ENCODE results near the gene ZFPM1. TPM values are rescaled to one million over a fixed set of nuclear protein-coding genes. Genes with fewer than 3 reads are reported as not detected.

ZFPM1 gene
- total and polyA plus RNA-seq, 4 donors: 0.19 to 12.8 (median 5.3) TPM

GRCh38 chr16:88432174-88432573 lies 20.9 kb upstream of the ZFPM1 start:
- Histone ChIP-seq H3K4me1 (ENCODE audit: control insufficient read depth in 4 of 4, insufficient read depth in 4 of 4, low read length in 3 of 4) (peaks cover 0 to 3% (median under 1%) of the 10 kb centered on the region in 4 donors), H3K27me3 (ENCODE audit: control insufficient read depth in 4 of 4, insufficient read depth in 4 of 4, low read length in 3 of 4) (peaks cover 0 to 9% (median 0%) of the 10 kb centered on the region in 4 donors), H3K9me3 (ENCODE audit: control insufficient read depth in 4 of 4, low read length in 3 of 4) (no peaks in the 10 kb centered on the region), H3K36me3 (ENCODE audit: control insufficient read depth in 4 of 4, insufficient read depth in 3 of 4, low read depth in 1 of 4, low read length in 3 of 4) (no peaks in the 10 kb centered on the region), H3K4me3 (ENCODE audit: low read depth in 1 of 3, low read length in 3 of 3) (no peak overlapping the region), H3K9ac (ENCODE audit: low read depth in 1 of 2, low read length in 2 of 2) (no peak overlapping the region), H3K27ac (ENCODE audit: low read depth in 1 of 2, low read length in 2 of 2) (no peak overlapping the region)
- WGBS: 89% methylated on average over 22 of the region's 22 CpGs
- TF ChIP-seq RXRA (IDR thresholded peaks at IDR 0.05) (no peak), FOXA2 (IDR thresholded peaks at IDR 0.05) (no peak), HNF4A (conservative IDR thresholded peaks at IDR 0.05) (no peak), EGR1 (IDR thresholded peaks at IDR 0.05; ENCODE audit: low read depth in 2 of 2) (no peak), YY1 (IDR thresholded peaks at IDR 0.05) (no peak), HNF4G (IDR thresholded peaks at IDR 0.05) (no peak), FOXA1 (IDR thresholded peaks at IDR 0.05) (no peak), ZBTB33 (IDR thresholded peaks at IDR 0.05) (no peak), RAD21 (IDR thresholded peaks at IDR 0.05) (no peak), NR2F2 (IDR thresholded peaks at IDR 0.05) (no peak), TAF1 (conservative IDR thresholded peaks at IDR 0.05) (no peak), JUND (IDR thresholded peaks at IDR 0.05) (no peak), GABPA (IDR thresholded peaks at IDR 0.05 in 1 of 2, conservative IDR thresholded peaks at IDR 0.05 in 1 of 2) (no peak), SP1 (IDR thresholded peaks at IDR 0.05) (no peak)
- TF ChIP-seq, protein P1, sequence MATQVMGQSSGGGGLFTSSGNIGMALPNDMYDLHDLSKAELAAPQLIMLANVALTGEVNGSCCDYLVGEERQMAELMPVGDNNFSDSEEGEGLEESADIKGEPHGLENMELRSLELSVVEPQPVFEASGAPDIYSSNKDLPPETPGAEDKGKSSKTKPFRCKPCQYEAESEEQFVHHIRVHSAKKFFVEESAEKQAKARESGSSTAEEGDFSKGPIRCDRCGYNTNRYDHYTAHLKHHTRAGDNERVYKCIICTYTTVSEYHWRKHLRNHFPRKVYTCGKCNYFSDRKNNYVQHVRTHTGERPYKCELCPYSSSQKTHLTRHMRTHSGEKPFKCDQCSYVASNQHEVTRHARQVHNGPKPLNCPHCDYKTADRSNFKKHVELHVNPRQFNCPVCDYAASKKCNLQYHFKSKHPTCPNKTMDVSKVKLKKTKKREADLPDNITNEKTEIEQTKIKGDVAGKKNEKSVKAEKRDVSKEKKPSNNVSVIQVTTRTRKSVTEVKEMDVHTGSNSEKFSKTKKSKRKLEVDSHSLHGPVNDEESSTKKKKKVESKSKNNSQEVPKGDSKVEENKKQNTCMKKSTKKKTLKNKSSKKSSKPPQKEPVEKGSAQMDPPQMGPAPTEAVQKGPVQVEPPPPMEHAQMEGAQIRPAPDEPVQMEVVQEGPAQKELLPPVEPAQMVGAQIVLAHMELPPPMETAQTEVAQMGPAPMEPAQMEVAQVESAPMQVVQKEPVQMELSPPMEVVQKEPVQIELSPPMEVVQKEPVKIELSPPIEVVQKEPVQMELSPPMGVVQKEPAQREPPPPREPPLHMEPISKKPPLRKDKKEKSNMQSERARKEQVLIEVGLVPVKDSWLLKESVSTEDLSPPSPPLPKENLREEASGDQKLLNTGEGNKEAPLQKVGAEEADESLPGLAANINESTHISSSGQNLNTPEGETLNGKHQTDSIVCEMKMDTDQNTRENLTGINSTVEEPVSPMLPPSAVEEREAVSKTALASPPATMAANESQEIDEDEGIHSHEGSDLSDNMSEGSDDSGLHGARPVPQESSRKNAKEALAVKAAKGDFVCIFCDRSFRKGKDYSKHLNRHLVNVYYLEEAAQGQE (IDR thresholded peaks at IDR 0.05): no peak
- TF ChIP-seq, protein P2, sequence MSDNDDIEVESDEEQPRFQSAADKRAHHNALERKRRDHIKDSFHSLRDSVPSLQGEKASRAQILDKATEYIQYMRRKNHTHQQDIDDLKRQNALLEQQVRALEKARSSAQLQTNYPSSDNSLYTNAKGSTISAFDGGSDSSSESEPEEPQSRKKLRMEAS (IDR thresholded peaks at IDR 0.05): no peak
- TF ChIP-seq, protein P3, sequence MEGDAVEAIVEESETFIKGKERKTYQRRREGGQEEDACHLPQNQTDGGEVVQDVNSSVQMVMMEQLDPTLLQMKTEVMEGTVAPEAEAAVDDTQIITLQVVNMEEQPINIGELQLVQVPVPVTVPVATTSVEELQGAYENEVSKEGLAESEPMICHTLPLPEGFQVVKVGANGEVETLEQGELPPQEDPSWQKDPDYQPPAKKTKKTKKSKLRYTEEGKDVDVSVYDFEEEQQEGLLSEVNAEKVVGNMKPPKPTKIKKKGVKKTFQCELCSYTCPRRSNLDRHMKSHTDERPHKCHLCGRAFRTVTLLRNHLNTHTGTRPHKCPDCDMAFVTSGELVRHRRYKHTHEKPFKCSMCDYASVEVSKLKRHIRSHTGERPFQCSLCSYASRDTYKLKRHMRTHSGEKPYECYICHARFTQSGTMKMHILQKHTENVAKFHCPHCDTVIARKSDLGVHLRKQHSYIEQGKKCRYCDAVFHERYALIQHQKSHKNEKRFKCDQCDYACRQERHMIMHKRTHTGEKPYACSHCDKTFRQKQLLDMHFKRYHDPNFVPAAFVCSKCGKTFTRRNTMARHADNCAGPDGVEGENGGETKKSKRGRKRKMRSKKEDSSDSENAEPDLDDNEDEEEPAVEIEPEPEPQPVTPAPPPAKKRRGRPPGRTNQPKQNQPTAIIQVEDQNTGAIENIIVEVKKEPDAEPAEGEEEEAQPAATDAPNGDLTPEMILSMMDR (IDR thresholded peaks at IDR 0.05; ENCODE audit: low read depth, low read length, missing input control): no peak
- TF ChIP-seq, protein P4, sequence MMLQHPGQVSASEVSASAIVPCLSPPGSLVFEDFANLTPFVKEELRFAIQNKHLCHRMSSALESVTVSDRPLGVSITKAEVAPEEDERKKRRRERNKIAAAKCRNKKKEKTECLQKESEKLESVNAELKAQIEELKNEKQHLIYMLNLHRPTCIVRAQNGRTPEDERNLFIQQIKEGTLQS (IDR thresholded peaks at IDR 0.05): no peak
- no peak for DNase-seq (ENCODE audit: low spot score)

All from liver (tissue), 9 donors.